NCI-H1048 (cell line): ENCODE results near the gene PRR5L.

Source experiments
- DNase-seq: peaks from one replicate; lab custom pipeline; 2025; lab: John Stamatoyannopoulos, UW

PRR5L gene

DNA sequence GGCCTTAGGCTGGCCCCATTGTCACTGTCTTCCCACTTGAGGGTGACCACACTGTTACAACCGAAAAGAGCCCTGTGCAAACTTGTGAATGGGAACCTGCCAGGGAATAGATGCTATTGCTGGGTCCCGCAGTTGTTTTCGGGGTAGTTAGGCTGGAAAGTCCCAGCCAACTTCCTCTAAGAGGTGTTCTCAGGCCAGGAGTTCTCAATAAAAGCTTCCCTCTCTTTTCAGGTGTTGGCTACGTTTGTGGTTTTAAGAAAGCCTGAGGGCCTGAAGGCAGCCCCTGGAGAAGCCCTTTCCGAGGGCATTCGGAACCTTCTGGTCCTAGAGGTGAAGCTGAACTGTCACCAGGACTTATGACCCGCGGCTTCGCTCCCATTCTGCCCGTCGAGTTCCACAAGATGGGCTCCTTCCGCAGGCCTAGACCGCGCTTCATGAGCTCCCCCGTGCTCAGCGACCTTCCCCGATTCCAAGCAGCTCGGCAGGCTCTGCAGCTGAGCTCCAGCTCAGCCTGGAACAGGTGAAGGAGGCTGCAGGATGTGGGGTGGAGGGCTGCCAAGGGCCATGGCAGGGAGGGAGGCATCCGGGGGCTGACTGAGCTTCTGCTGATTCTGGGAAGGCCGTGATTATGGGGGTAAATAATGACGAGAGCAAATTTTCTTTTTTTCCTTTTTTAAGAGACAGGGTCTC is 104.8 kb downstream of the PRR5L start:
- no peak for DNase-seq

DNA sequence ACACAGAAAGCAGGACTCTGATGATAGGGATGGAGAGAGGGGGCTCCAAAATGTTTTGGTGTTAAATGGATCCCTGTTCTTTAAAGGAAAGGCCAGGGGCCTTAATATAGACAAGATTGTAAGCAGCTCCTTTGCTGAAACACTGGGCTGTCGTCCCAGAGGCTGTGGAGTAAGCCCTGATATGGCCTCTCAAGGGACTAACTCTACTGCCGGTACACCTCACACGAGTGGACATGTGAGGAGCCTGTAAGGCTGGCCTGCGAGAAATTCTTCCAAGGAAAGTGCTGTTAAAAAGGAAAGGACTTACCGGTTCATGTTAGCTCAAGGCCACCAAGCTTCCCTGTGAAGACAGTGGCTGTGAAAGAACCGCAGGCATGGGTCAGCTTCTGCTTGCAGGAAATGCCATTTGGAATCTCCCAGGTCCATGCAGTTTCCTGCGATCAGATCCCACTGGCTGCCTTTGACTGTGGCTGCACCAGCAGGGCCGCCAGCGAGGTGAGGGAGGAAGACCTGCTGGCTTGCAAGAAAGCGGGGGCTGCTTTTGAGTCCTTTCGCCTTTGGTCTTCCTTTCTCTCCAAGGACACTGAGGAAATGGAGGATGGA is 106.6 kb downstream of the PRR5L start:
- no peak for DNase-seq

DNA sequence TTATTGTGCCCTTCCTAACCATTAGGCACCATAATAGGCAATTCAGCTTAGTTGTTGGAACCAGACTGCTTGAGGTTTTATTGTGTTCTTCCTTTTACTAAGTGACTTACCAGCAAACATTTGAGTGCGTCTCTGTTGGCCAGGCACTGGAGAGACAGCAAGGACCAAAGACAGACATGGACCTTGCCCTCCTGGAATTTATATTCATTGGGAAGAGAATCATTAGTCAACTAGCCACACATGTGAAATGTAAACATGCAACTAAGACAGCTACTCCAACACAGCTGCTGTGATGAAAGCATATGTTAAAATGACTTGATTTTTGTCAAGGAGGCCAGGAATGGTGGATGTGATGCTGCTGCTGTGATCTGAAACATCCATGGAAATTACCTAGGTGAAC is 107.6 kb downstream of the PRR5L start:
- no peak for DNase-seq

DNA sequence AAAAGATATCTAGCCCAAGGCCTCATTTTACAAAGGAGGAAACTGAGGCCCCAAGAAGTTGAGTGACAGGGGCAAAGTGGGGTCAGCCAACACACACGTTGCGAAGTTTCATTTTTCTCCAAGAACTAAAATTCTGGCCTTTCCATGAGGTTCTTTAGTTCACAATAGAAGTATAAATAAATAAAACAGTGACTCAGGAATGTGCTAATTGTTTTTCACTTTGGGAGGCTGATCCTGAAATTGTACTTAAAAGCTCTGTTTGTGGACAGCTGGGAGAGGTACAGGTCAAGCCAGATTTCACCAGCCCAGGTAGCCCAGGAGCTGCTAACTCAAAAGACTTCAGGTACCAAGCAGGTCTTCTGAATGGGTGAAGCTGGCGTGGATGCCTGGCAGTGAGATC is 108.7 kb downstream of the PRR5L start:
- no peak for DNase-seq

DNA sequence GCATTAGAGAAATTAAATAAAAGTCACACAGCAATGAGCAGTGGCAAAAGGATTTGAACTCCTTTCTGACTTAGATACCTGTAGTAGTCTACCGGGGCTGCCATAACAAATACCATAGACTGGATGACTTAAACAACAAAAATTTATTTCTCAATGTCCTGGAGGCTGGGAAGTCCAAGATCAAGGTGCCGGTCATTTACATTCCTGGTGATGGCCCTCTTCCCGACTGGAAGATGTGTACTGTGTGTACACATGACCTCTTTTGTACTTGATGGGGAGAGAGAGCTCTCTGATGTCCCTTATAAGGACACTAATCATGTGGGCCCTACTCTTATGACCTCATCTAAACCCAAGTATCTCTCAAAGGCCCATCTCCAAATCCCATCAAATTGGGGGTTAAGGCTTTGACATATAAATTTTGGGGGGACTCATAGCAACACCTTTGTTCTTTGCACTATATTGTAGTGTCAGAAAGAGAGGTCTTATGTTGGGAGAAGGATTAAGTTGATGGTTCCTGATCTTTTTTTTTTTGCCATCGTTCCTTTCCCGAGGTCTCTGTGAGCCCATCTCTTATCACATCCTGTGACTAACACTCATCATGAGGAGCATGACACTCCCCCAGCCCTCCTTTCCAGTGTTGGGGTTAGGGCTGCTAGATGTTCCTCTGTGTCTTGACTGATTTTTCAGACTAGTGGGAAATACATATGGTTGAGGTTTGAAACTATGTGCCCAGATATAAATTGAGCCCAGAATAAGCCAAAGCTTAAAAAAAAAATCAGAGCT is 109.7 kb downstream of the PRR5L start:
- no peak for DNase-seq

DNA sequence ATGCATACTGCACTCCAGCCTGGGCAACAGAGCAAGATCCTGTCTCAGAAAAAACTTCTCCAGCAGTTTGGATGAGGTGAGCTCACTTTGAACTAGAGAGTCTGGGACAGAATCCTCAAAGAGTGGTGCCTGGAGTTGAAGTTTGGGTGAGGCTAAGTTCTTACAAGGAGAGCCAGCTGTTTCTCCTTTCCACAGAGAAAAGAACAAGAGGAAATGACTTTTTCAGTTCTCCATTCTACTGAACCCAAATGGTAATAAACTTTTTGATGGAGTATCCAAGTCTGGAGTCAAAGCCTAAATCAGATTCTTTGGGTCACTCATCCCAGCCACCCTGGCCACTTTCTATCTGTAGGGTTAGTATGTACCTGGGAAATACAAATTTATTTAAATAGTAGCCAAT is 111.3 kb downstream of the PRR5L start:
- no peak for DNase-seq

DNA sequence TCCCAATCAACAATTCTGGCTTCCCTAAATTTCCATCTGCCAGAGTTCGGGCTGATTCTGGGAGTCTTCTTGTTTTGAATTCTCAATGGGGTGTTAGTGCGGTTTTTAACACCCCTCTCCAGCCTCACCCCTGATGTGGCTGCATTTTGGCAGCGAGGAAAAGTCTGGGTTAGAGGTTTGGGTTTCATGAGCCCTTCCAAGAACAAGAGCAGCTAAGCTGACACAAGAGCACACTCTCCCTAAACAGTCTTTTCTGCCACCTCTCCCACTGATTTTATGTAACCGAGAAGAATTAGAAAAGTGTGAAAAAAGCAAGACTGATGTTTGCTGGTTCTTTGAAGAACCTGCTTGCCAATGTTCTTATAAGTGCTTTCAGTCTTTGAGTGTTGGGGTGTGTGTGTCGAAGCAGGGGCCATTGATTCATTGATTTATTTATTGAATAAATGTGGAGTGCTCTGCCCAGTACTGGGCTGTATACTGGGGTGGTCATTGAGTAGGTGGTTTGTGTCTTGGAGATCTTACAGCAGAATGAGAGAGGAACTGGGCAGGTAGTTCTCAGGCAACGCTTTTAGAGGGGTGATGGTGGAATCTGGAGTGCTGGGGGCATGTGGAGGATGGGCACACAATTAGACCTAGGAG is 112.5 kb downstream of the PRR5L start:
- DNase-seq = no peak

DNA sequence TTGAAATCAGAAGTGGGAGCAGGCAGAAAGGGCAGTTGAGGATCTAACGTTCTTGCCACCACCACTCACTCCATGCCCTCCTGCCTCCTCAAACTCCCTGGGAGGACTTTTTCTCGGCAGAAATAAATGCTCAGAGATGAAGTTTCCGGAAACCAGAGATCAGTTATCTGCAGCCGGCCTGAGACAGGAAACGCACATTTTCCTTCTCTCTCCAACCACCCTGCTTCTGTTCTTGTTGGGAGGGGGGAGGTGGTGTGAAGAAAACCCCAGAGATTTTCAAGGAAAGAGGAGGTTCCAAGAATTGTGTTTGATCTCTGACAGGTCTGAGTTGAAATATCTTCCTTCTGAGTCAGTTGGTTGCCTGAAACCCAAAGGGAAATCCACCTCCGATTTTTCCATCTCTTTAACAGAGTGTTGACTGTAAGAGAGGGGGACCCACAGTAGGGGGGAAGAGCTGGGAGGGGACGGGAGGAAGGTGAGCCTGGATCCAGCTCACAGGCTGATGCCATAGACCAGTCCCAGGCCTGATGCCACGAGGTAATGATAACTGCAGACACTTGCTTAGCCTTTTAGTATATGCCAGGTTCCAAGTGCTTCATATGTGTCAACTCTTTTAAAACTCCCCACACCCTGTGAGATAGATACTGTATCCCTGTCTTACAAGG is 113.2 kb downstream of the PRR5L start:
- no peak for DNase-seq

DNA sequence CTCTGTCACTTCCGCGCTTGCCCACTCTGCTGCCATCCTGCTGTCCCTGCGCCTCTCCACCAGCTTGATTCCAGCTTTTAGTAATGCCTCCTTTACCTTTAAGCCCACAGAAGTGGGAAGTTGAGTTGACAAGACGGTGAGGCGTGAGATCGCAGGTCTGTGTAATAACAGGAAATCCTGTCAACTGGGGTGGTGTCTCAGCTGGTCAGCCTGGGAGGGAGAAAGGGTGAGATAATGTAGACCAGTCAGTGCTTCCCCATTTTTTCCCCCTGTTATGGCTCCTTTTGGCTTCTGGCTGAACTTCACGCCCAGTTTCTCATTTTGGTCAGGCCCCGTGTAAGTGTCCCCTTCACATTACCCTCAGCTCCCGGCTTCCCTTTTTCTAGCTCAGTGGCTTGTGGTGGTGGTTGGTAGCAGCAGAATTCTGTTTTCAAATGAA is 115.1 kb downstream of the PRR5L start:
- no peak for DNase-seq

DNA sequence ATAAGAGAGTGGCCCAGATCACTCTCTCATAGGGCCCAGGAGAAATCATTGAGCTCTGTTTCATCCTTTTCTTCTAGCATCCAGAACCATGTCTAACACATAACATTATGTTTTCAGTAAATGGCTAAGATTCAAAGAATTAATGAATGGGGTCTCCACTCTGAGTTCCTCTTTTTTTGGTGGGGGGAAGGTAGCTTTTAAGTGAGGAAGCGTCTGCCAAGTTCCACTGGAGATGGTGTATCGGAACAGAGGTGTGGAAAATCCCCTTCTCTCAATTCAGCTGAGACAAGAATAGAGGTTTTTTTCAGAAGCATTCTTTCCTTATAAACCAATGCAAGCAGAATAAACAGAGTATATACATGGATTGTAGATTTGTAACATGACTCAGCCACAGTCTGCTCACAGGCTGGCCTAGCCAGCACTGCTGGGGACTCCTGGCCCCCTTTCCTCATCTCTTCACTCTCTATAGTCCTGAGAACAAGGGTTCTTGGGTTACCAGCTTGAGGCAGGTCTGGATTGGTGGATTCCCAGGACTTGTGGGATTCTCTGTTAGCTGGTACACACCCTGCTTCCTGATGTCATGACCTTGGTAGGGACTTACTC is 116.8 kb downstream of the PRR5L start:
- DNase-seq = no peak

DNA sequence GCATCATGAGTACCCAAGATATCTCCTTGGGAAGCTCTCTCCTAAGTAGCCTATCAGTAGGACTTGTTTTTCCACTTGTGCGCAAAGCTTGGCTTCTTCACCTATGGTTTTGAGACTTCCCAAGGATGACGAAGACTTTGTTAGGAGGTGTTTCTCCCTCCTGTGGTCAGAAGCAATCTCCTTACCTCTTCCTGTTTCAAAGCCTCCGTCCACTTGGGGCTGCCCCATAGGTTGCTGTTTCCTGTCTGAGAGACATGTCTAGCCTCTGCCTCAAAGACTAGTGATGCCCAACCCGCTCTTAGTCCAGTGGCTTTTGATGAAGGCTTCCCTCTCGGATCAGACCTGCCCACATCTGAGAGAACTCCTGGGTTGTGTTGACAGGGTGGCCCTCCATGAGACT is 121.1 kb downstream of the PRR5L start:
- no peak for DNase-seq

DNA sequence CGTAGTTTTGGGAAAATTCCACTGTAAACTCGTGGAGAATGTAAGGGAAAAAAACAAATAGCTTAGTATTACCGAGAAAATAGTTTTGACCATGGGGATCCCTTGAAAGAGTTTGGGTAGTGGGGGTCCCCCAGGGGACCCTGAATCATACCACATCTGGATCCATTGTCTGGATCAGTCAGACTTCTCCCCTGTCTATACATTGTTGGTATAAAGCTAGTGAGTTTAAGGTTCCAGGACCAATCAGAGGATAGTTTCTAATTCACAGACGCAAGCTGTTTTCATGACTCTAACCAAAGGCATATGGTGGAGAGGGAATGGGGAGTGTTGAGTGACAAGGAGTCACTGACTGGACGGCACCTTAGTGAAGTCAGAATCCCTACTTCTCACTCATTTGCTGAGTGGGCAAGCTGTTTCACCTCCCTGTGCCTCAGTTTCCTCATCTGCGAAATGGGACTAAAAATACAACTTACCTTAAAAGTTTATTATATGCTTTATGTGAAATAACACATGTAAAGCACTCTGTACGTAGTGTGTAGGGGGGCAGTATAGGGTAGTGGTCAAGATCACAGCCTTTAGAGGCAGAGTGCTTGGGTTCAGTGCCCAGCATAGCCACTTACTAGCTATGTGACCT is 123.8 kb downstream of the PRR5L start:
- no peak for DNase-seq

DNA sequence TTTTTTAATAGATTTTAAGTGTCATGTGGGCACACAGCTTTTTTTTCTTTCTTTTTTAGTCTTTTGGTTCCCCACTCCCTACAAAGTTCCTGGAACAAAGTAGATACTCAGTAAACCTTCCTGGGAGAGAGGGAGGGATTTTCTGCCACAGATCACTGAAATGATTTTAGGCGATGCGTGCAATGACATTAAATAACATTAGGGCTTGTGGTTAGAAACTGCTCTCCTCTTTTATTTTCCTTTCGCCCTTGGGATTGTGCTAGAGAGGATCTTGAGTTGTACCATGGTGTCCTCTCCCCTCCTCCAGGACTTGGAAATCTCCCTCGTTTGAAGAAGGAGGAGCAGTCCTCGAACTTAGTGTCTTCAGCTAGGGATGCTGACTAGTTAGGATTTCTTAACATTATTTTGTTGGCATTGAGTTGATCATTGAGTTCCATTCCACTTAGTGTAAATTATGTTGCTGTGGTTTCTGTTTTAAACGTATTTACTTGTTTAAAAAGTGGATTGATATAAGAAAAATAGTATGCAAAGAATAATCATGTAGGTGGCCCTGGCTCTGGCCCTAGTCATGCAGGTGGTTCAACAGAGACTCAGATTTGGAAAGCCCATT is 125.6 kb downstream of the PRR5L start:
- no peak for DNase-seq

DNA sequence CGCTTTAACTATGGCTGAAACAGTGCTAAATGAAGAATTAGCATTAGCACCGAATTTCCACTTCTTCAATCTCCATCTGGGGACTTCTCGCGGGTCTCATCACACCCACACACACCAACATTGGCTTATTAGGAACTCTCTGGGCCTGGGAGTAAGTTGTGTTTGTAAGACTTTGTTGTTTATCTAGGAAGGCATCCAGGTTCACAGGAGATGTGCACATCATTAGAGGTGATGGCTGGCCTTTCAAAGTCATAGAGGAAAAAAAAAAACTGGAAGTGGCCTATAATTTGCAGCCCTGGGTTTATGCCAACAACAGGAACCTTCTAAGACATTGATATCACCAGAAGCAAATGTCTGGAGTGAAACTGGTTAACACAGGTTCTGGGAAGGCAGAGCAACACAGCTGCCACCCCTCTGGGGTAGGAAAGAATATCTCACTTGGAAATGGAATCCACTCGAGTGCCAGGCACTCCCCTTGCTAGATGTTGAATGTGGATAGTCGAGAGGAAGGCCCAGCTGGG is 129.5 kb downstream of the PRR5L start:
- DNase-seq = no peak

DNA sequence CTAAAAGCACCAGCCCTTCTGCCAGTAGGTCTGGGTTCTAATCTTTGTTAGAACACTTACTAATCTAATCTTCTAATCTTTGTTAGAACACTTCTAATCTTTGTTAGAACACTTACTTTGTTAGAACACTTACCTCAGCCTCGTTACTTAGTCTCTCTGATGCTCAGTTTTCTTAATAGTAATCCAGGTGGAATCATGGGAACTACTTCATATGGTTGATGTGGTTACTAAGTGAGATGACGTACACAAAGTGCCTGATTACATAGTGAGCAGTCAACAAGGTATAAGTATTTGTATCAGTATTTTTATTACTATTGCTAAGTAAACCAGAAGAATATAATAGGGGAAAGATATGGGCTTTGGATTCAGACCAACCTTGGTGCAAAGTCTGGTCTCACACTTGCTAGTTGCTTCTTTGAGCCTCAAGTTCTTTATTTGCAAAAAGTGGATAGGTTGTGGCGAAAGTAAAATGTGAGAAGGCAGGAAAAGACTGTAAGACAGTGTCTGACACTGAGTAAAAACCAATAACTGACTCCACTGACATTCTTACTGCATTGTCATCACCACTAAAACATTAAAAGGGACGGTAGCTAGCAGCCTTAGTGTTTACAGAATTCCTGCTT is 130.2 kb downstream of the PRR5L start:
- no peak for DNase-seq

DNA sequence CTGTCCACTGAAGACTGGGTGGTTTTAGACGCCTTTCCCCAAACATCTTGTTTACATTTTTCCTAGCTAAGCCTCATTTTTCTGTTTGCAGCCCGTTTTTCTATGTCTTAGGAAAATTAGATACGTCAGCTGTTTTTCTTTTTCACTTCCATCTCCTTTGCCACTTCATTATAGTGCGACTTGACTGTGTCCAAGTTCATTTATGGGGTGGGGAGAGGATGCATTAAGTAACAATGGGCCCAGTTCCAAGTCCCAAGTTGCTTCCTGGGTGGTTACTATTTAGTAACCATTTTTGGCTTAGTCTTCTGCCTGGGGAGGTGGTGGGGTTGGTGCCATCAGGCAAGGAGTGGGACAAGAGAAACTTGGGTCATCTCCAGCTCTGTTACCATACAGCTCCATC is 131.0 kb downstream of the PRR5L start:
- no peak for DNase-seq

DNA sequence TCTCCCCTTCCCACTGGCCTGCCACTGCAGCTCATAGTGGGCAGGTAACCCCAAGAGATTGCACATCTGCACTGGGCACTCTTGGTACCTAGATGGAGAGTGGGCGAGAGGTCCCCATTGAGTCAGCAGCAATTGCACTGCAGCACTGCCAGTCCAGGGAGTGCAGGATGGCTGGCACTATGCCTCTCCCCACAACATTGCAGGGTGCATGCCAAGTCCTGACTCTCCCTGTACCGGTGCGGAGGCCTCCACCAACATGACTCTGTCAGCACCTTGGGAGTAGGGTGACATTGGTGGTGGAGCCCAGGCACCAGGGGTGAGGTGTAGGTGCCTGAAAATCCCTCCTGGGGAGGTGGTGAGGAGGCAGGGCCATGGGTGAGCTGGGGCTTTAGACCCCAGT is 131.8 kb downstream of the PRR5L start:
- no peak for DNase-seq

DNA sequence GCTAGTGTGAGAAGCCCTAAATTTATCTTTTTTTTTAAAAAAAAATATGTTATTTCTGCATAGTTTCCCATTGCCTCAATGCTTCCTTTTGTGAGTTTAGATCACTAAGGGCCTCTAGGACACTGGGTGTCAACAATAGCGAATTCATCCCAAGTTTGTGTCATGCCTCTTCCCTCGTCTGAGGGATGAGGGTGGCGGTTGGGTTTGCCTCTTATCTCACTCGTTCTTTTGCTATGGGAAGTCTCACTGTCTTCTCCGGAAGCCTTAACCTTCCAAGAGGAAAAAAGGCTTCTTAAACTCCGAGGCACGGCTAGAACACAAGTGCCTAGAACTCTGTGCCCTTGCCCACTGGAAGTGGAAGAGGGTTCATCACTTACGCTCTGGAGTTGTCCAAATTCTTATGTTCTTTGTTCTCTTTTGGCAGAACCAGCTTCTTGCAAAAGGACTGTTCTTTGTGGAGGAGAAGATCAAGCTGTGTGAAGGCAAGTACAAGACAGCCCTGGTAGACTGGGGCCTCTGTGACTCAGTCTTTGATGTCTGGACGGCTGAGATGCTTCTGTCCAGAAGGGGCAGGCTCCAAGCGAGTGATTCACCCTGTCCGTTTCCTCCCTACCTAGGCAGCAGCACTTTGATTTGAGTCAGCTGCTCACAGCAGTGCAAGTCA is 135.5 kb downstream of the PRR5L start:
- no peak for DNase-seq

DNA sequence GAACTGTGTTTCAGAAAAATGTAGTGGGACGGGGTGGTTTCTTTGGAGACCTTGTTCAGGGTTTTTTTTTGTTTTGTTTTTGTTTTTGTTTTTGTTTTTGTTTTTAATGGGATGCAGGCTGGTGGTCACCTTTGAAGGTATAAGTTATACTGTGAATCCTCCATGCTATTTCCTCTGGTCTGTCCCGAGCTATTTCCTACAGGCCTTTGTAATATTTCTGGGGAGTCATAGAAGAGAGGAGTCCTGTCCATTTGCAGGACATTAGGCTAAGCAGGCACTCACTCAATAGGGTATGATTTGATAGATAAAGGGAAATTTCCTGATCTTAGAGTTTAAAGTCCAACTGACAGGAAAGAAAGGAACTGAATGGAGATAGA is 136.0 kb downstream of the PRR5L start:
- no peak for DNase-seq

DNA sequence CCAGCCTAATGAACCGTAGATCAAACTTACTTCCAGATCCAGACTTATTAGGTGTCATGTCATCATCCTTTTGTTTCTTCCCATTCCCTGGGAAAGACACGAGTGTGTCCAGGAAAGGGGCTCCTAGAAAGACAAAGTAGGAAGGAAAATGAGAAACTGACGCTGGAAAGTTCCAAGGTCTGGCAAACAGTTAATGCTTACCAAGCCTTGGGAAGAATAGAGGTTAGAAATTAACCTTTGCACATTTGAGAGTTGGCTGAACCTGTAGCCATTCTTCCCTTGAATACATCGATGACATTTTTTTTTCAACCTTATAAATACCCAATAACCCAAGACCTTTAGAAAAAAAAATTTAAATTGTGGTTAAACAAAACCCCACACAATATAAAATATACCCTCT is 136.7 kb downstream of the PRR5L start:
- DNase-seq = no peak
